ENCODE measurements around the gene NTRK1.

DNA sequence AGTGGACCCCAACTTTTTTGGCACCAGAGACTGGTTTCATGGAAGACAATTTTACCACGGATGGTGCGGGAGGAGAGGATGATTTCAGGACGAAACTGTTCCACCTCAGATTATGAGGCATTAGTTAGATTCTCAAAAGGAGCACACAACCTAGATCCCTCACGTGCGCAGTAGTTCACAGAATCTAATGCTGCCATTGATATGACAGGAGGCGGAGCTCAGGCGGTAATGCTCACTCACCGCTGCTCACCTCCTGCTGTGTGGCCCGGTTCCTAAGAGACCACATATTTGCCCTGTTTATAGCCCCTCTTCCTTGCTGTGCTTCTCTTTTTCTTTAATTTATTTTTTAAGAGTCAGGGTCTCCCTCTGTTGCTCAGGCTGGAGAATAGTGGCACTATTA is 4.6 kb downstream of the NTRK1 start:
- TF ChIP-seq, protein P1, sequence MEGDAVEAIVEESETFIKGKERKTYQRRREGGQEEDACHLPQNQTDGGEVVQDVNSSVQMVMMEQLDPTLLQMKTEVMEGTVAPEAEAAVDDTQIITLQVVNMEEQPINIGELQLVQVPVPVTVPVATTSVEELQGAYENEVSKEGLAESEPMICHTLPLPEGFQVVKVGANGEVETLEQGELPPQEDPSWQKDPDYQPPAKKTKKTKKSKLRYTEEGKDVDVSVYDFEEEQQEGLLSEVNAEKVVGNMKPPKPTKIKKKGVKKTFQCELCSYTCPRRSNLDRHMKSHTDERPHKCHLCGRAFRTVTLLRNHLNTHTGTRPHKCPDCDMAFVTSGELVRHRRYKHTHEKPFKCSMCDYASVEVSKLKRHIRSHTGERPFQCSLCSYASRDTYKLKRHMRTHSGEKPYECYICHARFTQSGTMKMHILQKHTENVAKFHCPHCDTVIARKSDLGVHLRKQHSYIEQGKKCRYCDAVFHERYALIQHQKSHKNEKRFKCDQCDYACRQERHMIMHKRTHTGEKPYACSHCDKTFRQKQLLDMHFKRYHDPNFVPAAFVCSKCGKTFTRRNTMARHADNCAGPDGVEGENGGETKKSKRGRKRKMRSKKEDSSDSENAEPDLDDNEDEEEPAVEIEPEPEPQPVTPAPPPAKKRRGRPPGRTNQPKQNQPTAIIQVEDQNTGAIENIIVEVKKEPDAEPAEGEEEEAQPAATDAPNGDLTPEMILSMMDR (IDR thresholded peaks at IDR 0.05): no peak
- no peak for TF ChIP-seq POLR2A (IDR thresholded peaks at IDR 0.05)

Data from thyroid gland (tissue), 4 donors.